H1 (cell line): ENCODE results near the gene DBNL. TPM values are rescaled to one million over a fixed set of nuclear protein-coding genes. Genes with fewer than 3 reads are reported as not detected.

ENCODE experiments used
- CTCF ChIA-PET: fragments of 300-600 bp; sonication (Branson Sonifier 250); formaldehyde crosslinking; loops from one replicate; lab custom pipeline; 2021; ENCODE audit not compliant: partially characterized antibody; lab: Charles Lee
- POLR2A ChIA-PET: fragments of 300-600 bp; sonication (Branson Sonifier 250); formaldehyde crosslinking; loops from one replicate; lab custom pipeline; 2021; ENCODE audit warnings: inconsistent platforms; ENCODE audit not compliant: partially characterized antibody; lab: Charles Lee
- DNase-seq, 2 experiments: peaks; one replicate each; pipeline versions ENCODE4 v3.0.0 to v3.0.0-alpha.2; 2010 to 2022; ENCODE audit warnings: low spot score in 2 of 2, low read depth in 1 of 2, mixed read lengths in 1 of 2
- FAIRE-seq: peaks from 2 replicates; lab custom pipeline; 2011; peaks lifted over from hg19 to GRCh38; lab: Jason Lieb, UNC
- H2AFZ ChIP-seq: 2 replicates; pipeline ENCODE4 v1.8.1; 2012; ENCODE audit warnings: low read length, inconsistent platforms
- H2AK5ac ChIP-seq: 2 replicates; pipeline ENCODE4 v1.6.1; 2013; ENCODE audit warnings: low read depth, low read length
- H2BK120ac ChIP-seq: replicated peaks from 2 replicates; pipeline ENCODE3; 2013; ENCODE audit warnings: low read depth, low read length, inconsistent platforms
- H2BK12ac ChIP-seq: 2 replicates; pipeline ENCODE4 v1.6.1; 2013; ENCODE audit warnings: low read depth, low read length
- H2BK15ac ChIP-seq: 2 replicates; pipeline ENCODE4 v1.6.1; 2013; ENCODE audit warnings: low read length
- H2BK20ac ChIP-seq: 2 replicates; pipeline ENCODE4 v1.6.1; 2013; ENCODE audit warnings: low read length
- H2BK5ac ChIP-seq: 2 replicates; pipeline ENCODE4 v1.6.1; 2013; ENCODE audit warnings: low read depth, low read length
- H3K14ac ChIP-seq: 2 replicates; pipeline ENCODE4 v1.6.1; 2013; ENCODE audit warnings: inconsistent platforms; ENCODE audit not compliant: insufficient read length
- H3K18ac ChIP-seq: 2 replicates; pipeline ENCODE4 v1.6.1; 2013; ENCODE audit warnings: low read length; ENCODE audit errors: extremely low read depth
- H3K23ac ChIP-seq: 2 replicates; pipeline ENCODE4 v1.6.1; 2013; ENCODE audit warnings: inconsistent platforms; ENCODE audit not compliant: insufficient read length
- H3K23me2 ChIP-seq: 2 replicates; pipeline ENCODE4 v1.6.1; 2013; ENCODE audit warnings: low read depth, low read length
- H3K27ac ChIP-seq: 2 replicates; pipeline ENCODE4 v1.6.1; 2011; ENCODE audit warnings: low read depth, low read length, inconsistent platforms
- H3K27me3 ChIP-seq, 4 experiments: replicated peaks in 1 of 4; 1 replicate in 1 of 4; 2 replicates in 3 of 4; pipeline versions ENCODE4 v1.6.1 to v1.8.1; 2011 to 2013; ENCODE audit warnings: low read length in 3 of 4, mild to moderate bottlenecking in 3 of 4, inconsistent platforms in 2 of 4, mixed read lengths in 2 of 4, moderate library complexity in 1 of 4; ENCODE audit not compliant: control insufficient read depth in 3 of 4, insufficient read depth in 3 of 4; ENCODE audit errors: extremely low read depth in 1 of 4
- H3K36me3 ChIP-seq, 4 experiments: 2 replicates each; pipeline versions ENCODE4 v1.6.1 to v1.8.1; 2011 to 2013; ENCODE audit warnings: mild to moderate bottlenecking in 4 of 4, low read length in 3 of 4, moderate library complexity in 2 of 4, control low read depth in 1 of 4, inconsistent platforms in 1 of 4; ENCODE audit not compliant: insufficient read depth in 4 of 4, control insufficient read depth in 2 of 4
- H3K4ac ChIP-seq: replicated peaks from 2 replicates; pipeline ENCODE3; 2013; ENCODE audit warnings: low read length, low read depth, mixed read lengths, inconsistent platforms; ENCODE audit not compliant: insufficient read length
- H3K4me1 ChIP-seq, 4 experiments: replicated peaks in 1 of 4; 1 replicate in 1 of 4; 2 replicates in 3 of 4; pipeline versions ENCODE4 v1.6.1 to v1.8.1; 2011 to 2013; ENCODE audit warnings: low read length in 3 of 4, inconsistent platforms in 2 of 4, mixed read lengths in 1 of 4; ENCODE audit not compliant: insufficient read depth in 4 of 4, control insufficient read depth in 3 of 4
- H3K4me2 ChIP-seq, 2 experiments: 2 replicates each; pipeline versions ENCODE4 v1.6.1 to v1.8.1; 2011 to 2013; ENCODE audit warnings: low read depth in 2 of 2, low read length in 2 of 2, control low read depth in 1 of 2, inconsistent platforms in 1 of 2, mild to moderate bottlenecking in 1 of 2; ENCODE audit not compliant: insufficient read depth in 1 of 2
- H3K4me3 ChIP-seq, 4 experiments: fragments of 200-600, 300-600 bp in 1 of 4; sonication (generic), shearing (Covaris generic), sonication (Bioruptor Twin) in 1 of 4; 2 replicates each; pipeline versions ENCODE4 v1.5.1 to v1.8.1; 2011 to 2016; ENCODE audit warnings: low read length in 4 of 4, low read depth in 3 of 4, control low read depth in 2 of 4, inconsistent platforms in 2 of 4, mild to moderate bottlenecking in 2 of 4, mixed read lengths in 1 of 4, moderate library complexity in 1 of 4; ENCODE audit not compliant: insufficient read depth in 2 of 4; ENCODE audit errors: extremely low read depth in 1 of 4
- H3K56ac ChIP-seq: replicated peaks from 2 replicates; pipeline ENCODE3; 2013; ENCODE audit warnings: low read depth, mild to moderate bottlenecking, mixed read lengths, low read length, inconsistent platforms; ENCODE audit not compliant: insufficient read length
- H3K79me1 ChIP-seq: 2 replicates; pipeline ENCODE4 v1.6.1; 2013; ENCODE audit warnings: low read depth, low read length, control low read depth
- H3K79me2 ChIP-seq, 2 experiments: 2 replicates each; pipeline versions ENCODE4 v1.6.1 to v1.8.1; 2012 to 2013; ENCODE audit warnings: low read length in 2 of 2, mild to moderate bottlenecking in 2 of 2, inconsistent platforms in 1 of 2; ENCODE audit not compliant: insufficient read depth in 2 of 2, control insufficient read depth in 1 of 2
- H3K9ac ChIP-seq, 4 experiments: replicated peaks in 1 of 4; 1 replicate in 1 of 4; 2 replicates in 3 of 4; pipeline versions ENCODE4 v1.6.1 to v1.8.1; 2011 to 2013; ENCODE audit warnings: low read depth in 3 of 4, low read length in 3 of 4, control low read depth in 2 of 4, mild to moderate bottlenecking in 2 of 4, moderate library complexity in 2 of 4, inconsistent platforms in 1 of 4; ENCODE audit errors: extremely low read depth in 1 of 4
- H3K9me3 ChIP-seq, 2 experiments: 2 replicates each; pipeline versions ENCODE4 v1.6.1 to v1.8.1; 2012 to 2013; ENCODE audit warnings: mild to moderate bottlenecking in 2 of 2, moderate library complexity in 2 of 2, control low read depth in 1 of 2, inconsistent platforms in 1 of 2, low read depth in 1 of 2, low read length in 1 of 2, mixed read lengths in 1 of 2; ENCODE audit not compliant: insufficient read depth in 2 of 2
- H4K20me1 ChIP-seq, 2 experiments: replicated peaks in 1 of 2; 2 replicates each; pipeline versions ENCODE3 to v1.8.1; 2011 to 2013; ENCODE audit warnings: inconsistent platforms in 2 of 2, low read length in 2 of 2, mild to moderate bottlenecking in 1 of 2; ENCODE audit not compliant: insufficient read depth in 2 of 2, control insufficient read depth in 1 of 2
- H4K5ac ChIP-seq: 2 replicates; pipeline ENCODE4 v1.6.1; 2013; ENCODE audit warnings: low read length, low read depth, mixed read lengths, inconsistent platforms; ENCODE audit not compliant: insufficient read length
- H4K8ac ChIP-seq: 2 replicates; pipeline ENCODE4 v1.8.0; 2013; ENCODE audit warnings: mild to moderate bottlenecking, moderate library complexity, low read length, inconsistent platforms; ENCODE audit not compliant: insufficient read depth; ENCODE audit errors: extremely low read depth
- H4K91ac ChIP-seq: replicated peaks from 2 replicates; pipeline ENCODE3; 2013; ENCODE audit warnings: low read length, mixed read lengths, inconsistent platforms; ENCODE audit not compliant: insufficient read length
- CBX8 ChIP-seq: fragments of 300-800, 300-1000 bp; sonication (generic); IDR thresholded peaks from 2 replicates; pipeline ENCODE4 v1.7.1; 2016; ENCODE audit warnings: low read depth, low read length, borderline replicate concordance
- CTBP2 ChIP-seq: IDR thresholded peaks from 2 replicates; pipeline ENCODE4 v1.7.0; 2011; ENCODE audit warnings: borderline replicate concordance, mild to moderate bottlenecking, moderate library complexity, mixed read lengths, low read length; ENCODE audit not compliant: insufficient read depth, insufficient read length
- KDM1A ChIP-seq: fragments of 200-600, 300-600 bp; sonication (generic); IDR thresholded peaks from 2 replicates; pipeline ENCODE4 v1.7.1; 2016; ENCODE audit warnings: mild to moderate bottlenecking, low read length, borderline replicate concordance
- KDM4A ChIP-seq: IDR thresholded peaks from one replicate; pipeline ENCODE4 v1.7.1; 2012; ENCODE audit warnings: low read depth, mild to moderate bottlenecking, moderate library complexity, low read length, inconsistent platforms; ENCODE audit not compliant: severe bottlenecking
- RBBP5 ChIP-seq: IDR thresholded peaks from 2 replicates; pipeline ENCODE4 v1.7.1; 2012; ENCODE audit warnings: low read depth, mild to moderate bottlenecking, inconsistent platforms, low read length, moderate library complexity, borderline replicate concordance
- SAP30 ChIP-seq: fragments of 300-600 bp; sonication (generic); IDR thresholded peaks from 2 replicates; pipeline ENCODE4 v1.7.1; 2012; ENCODE audit warnings: low read length, moderate library complexity, mild to moderate bottlenecking, inconsistent platforms; ENCODE audit not compliant: insufficient read depth, insufficient replicate concordance
- WGBS, 2 experiments: shearing (Covaris generic) in 1 of 2; methylation state at CpG; one replicate each; pipeline versions ENCODE4 v1.1.6 to v1.1.7; 2013 to 2015; ENCODE audit warnings: low lambda C conversion rate in 2 of 2, mixed read lengths in 2 of 2, inconsistent platforms in 1 of 2, low coverage in 1 of 2, missing lambda C conversion rate in 1 of 2; ENCODE audit not compliant: insufficient replicate concordance in 2 of 2, insufficient coverage in 1 of 2, insufficient read length in 1 of 2; ENCODE audit errors: extremely low coverage in 1 of 2, missing lambda C conversion rate in 1 of 2; 5-methylcytosine and 5-hydroxymethylcytosine counted together
- polyA plus RNA-seq, 7 experiments: library from polyadenylated mRNA; depleted of rRNA in 3 of 7; stranded (reverse) in 5 of 7; unstranded in 2 of 7; fragments of >200 nt in 5 of 7; fragments of 200-250 nt in 2 of 7; gene quantifications; 1 replicate in 5 of 7; 2 replicates in 1 of 7; 4 replicates in 1 of 7; pipeline versions ENCODE4 v1.2.1 to v1.2.3, GENCODE V29; 2011 to 2013; ENCODE audit warnings: missing spikeins in 2 of 7, mixed read lengths in 2 of 7
- total RNA-seq: library from RNA; stranded (reverse); fragmentation: NEBNext Ultra II Directional; extraction: Animal tissue kit (Norgen Biotek cat#: 25700); gene quantifications from 2 replicates; pipeline ENCODE4 v1.2.1, GENCODE V29; 2021
- TF ChIP-seq, protein P1 (sequence below): IDR thresholded peaks from 2 replicates; pipeline ENCODE4 v1.6.1; 2012; ENCODE audit warnings: inconsistent platforms
- TF ChIP-seq, protein P2 (sequence below), 3 experiments: IDR thresholded peaks; 1 replicate in 2 of 3; 2 replicates in 1 of 3; pipeline versions ENCODE4 v1.5.1 to v1.6.1; 2011; ENCODE audit warnings: low read length in 3 of 3, mild to moderate bottlenecking in 3 of 3, inconsistent platforms in 2 of 3, low read depth in 1 of 3, moderate library complexity in 1 of 3; ENCODE audit not compliant: insufficient read depth in 1 of 3; ENCODE audit errors: control extremely low read depth in 1 of 3

The DBNL gene
- total and polyA plus RNA-seq, 2 of the 8 experiments (the other 6 are each of a cell fraction or from before 2014, with no cell fraction given), result 30.9 to 56.6 TPM

- POLR2A ChIA-PET, result interaction anchor here (1.0 to 3.0 kb wide), 4 partner anchors 10 to 17 kb away, joined by 3 to 12 read pairs (median 4); partner anchors contain the start of gene DBNL
- no peak for DNase-seq
- Histone ChIP-seq H2BK15ac (no peak overlapping the region), H3K23ac (no peak overlapping the region), H2BK120ac (no peak overlapping the region), H3K4me2 (no peak overlapping the region), H3K9ac (no peak overlapping the region), H4K8ac (no peak overlapping the region), H3K9me3 (no peaks in the 10 kb centered on the region), H3K23me2 (no peaks in the 10 kb centered on the region), H3K79me1 (no peaks in the 10 kb centered on the region), H4K5ac (no peak overlapping the region), H2BK20ac (no peak overlapping the region), H3K4ac (no peak overlapping the region), H2AFZ (no peak overlapping the region), H3K36me3 (peaks cover 4 to 34% (median 31%) of the 10 kb centered on the region in 4 experiments), H4K91ac (no peak overlapping the region), H3K27ac (no peak overlapping the region), H2BK5ac (no peak overlapping the region; the same call in 1 of the 2 replicates), H3K27me3 (no peaks in the 10 kb centered on the region), H3K56ac (no peak overlapping the region), H3K4me3 (no peak overlapping the region), H3K79me2 (no peaks in the 10 kb centered on the region), H3K4me1 (peaks cover 5 to 25% (median 21%) of the 10 kb centered on the region in 4 experiments), H4K20me1 (peaks cover 5 to 18% of the 10 kb centered on the region in 2 experiments), H3K14ac (no peak overlapping the region), H2BK12ac (no peak overlapping the region), H3K18ac (no peak overlapping the region), H2AK5ac (no peak overlapping the region)
- 91% methylated on average over 8 of the region's 8 CpGs; no CpG with 5 or more reads in 1 of the 2 experiments for WGBS, 2 experiments
- CTCF ChIA-PET, result interaction anchor here (0.9 to 2.0 kb wide), 2 partner anchors 11 to 47 kb away, joined by 3 to 5 read pairs; no protein-coding TSS in a partner anchor
- no peak for TF ChIP-seq CTBP2
- TF ChIP-seq KDM1A, result no peak
- TF ChIP-seq CBX8, result no peak
- TF ChIP-seq KDM4A, result no peak
- no peak for TF ChIP-seq RBBP5
- TF ChIP-seq SAP30, result no peak
- TF ChIP-seq, protein P1, sequence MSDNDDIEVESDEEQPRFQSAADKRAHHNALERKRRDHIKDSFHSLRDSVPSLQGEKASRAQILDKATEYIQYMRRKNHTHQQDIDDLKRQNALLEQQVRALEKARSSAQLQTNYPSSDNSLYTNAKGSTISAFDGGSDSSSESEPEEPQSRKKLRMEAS, result no peak
- TF ChIP-seq, protein P2, sequence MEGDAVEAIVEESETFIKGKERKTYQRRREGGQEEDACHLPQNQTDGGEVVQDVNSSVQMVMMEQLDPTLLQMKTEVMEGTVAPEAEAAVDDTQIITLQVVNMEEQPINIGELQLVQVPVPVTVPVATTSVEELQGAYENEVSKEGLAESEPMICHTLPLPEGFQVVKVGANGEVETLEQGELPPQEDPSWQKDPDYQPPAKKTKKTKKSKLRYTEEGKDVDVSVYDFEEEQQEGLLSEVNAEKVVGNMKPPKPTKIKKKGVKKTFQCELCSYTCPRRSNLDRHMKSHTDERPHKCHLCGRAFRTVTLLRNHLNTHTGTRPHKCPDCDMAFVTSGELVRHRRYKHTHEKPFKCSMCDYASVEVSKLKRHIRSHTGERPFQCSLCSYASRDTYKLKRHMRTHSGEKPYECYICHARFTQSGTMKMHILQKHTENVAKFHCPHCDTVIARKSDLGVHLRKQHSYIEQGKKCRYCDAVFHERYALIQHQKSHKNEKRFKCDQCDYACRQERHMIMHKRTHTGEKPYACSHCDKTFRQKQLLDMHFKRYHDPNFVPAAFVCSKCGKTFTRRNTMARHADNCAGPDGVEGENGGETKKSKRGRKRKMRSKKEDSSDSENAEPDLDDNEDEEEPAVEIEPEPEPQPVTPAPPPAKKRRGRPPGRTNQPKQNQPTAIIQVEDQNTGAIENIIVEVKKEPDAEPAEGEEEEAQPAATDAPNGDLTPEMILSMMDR (IDR thresholded peaks at IDR 0.05; ENCODE audit: control extremely low read depth in 1 of 3, insufficient read depth in 1 of 3, low read depth in 1 of 3, low read length in 3 of 3), result no peak
- no peak for FAIRE-seq
Measured at GRCh38 chr7:44060948-44061644, 16.6 kb downstream of the DBNL start.
